MV-4-11 (cell line): ENCODE data around the gene OR11L1.
A peak's percentile ranks its signal among the peaks of the same experiment; 100 is the strongest.

ENCODE experiments used
- DNase-seq: peaks from one replicate; lab custom pipeline; 2025; lab: John Stamatoyannopoulos, UW

OR11L1 gene, protein sequence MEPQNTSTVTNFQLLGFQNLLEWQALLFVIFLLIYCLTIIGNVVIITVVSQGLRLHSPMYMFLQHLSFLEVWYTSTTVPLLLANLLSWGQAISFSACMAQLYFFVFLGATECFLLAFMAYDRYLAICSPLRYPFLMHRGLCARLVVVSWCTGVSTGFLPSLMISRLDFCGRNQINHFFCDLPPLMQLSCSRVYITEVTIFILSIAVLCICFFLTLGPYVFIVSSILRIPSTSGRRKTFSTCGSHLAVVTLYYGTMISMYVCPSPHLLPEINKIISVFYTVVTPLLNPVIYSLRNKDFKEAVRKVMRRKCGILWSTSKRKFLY

DNA sequence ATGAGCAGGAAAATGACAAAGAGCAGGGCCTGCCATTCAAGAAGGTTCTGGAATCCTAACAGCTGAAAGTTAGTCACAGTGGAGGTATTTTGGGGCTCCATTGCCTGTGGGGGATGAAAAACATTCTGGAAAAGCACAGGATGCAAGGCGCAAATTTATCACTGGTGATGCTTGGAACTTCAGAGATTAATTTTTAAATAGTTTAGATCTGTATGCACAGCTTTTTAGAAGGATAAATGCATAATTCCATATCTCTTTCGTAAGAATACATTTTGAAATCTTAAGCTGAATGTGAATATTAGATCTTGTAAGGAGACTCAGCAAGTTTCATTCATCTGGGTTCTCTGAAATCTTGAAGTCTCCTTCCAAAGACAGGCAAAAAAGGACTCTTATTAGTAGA, at the start of gene OR11L1:
TSS of gene OR11L1 (minus strand) at position 101 of the 400 bp plus-strand sequence. CDS start at position 101, 0 bp downstream.
- DNase-seq: no peak

DNA sequence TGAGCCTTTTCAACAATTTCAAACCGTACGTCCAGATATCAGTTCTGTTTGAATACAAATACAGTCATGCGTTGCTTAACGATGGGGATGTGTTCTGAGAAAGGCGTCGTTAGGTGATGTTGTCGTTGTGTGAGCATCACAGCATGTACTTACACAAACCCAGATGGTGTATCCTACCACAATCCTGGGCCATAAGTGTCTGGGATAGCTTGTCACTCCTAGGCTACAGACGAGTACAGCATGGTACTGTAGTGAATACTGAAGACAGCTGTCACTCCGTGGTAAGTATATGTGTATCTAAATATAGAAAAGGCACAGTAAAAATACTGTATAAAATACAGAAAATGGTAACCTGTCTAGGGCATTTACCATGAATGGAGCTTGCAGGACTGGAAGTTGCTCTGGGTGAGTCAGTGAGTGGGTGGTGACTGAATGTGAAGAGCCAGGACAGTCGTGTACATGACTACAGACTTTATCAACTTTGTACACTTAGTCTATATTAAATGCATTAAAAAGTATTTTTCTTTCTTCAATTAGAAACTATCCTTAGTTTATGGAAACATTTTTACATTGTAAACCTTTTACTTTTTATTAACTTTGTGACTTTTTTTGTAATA, 43.2 kb upstream of the OR11L1 start:
- no peak for DNase-seq

DNA sequence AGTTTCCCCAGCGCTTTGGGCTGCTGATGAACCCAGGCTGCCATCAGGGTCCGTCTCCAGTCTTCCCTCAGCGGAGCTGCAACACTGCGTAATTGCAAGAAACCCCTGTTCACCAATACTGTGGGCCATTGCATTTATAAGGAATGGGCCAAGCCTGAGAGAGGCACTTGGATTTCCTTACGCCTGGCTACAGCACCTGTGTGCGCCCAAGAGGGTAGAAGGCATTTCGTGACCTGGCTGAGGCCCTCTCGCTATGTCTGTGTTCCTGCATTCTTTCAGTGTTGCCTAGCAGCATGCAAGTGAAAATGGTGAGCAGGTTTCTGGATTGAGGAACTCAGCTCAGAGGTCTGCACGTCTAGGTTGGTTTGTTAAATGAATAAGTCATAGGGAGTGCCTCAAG, 41.6 kb upstream of the OR11L1 start:
- DNase-seq: no peak

DNA sequence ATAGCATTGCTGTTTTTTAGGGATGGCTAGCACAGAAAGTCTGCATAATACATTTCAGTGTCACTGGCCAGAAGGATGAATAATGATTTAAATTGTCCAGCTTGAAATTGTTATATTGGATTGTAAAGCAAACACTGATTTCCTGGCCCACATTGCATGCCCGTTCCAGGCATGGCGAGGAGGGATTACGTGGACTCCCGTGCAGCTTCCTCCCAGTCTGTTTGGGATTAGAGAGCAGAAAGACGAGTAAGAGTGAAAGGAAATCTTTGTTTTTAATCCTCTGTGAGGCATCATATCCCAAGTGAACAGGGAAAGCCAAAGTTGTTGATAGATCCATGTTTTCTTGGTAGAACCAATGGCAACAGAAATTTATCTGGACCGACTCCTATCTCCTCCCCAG, 23.7 kb upstream of the OR11L1 start:
- DNase-seq: no peak

DNA sequence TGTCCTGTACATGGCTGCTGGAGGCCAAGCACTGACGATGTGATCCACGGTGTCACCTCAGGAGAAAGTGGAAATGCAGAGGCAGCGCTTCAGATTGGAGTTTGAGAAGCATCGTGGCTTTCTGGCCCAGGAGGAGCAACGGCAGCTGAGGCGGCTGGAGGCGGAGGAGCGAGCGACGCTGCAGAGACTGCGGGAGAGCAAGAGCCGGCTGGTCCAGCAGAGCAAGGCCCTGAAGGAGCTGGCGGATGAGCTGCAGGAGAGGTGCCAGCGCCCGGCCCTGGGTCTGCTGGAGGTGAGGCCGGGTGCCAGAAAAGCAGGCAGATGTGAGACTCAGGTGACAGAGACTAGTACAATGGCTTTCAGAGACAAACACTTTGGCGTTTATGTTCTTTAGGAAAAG, 22.9 kb upstream of the OR11L1 start:
- DNase-seq: no peak

DNA sequence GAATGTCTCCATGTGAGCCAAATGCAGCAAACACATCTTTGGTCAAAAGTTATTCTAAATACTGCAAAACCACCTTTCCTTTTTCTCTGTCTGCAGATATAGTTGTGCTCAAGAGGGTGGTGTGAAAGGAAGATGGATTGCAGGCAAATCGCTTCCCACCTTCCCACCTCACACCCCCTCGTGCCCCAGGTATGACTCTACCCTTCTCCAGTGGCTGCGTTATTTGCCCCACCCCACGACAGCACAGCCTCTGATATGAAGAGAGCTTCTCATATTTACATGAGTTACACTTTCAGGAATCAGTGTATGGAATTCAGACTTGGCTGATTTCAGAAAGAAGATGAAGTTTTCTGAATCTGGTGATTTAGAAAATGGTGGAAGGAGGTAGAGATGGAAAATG, 21.1 kb upstream of the OR11L1 start:
- no peak for DNase-seq

DNA sequence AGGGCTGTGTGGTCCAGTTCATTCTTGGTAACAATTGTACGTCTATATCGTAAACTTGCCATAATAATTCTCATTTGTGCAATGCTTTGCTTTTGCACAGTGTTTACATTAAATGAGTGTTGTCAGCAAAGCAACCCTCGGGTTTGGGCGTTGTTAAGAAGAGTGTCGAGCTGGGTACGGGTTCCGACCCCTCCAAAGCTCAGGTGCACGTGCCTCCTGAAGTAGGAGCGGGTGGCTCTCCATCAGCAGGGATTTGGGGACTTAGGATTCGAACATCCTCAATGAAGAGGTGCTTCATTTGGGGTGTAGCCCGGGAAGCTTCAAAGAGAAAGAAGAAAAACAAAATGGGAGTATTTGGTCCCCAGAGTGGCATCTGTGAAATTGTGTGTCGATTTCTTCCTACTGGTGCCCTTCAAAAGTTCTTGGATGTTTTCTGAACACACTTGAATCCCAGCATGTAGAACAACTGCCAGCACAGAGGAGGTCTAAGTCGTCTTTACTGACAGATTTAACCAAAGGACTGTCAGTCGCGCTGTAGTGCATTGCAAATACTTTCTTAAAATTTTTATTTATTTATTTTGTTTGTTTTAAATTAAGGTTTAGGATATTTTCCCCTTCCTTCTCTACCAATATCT, 16.4 kb upstream of the OR11L1 start:
- no peak for DNase-seq

DNA sequence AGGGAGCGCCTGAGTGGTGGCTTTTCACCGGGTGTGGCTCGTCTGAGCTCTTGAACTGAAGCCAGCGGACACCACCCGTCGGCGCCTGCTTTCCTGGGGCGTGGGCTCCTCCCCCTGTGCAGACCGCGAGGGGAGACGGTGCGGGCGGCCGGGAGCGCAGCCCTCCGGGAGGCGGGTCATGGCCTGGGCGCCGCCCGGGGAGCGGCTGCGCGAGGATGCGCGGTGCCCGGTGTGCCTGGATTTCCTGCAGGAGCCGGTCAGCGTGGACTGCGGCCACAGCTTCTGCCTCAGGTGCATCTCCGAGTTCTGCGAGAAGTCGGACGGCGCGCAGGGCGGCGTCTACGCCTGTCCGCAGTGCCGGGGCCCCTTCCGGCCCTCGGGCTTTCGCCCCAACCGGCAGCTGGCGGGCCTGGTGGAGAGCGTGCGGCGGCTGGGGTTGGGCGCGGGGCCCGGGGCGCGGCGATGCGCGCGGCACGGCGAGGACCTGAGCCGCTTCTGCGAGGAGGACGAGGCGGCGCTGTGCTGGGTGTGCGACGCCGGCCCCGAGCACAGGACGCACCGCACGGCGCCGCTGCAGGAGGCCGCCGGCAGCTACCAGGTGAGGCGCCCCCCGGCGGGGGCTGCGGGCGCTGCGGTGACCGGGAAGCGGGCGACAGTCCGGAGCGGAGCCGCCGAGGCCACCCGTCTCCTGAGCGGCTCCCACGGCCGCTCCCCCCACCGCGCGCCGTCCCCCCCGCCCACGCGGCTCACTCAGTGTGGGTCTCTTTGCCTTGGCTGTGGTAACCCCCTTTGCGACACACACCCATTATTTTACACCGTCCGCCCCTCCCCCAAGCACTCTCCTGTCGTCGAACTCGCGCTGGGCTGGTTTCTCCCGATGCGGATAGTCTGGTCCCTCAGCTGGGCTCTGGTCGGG, 15.6 kb upstream of the OR11L1 start, which contains the start of gene TRIM58:
TSS of gene TRIM58 (plus strand) at position 119 of the 916 bp plus-strand sequence. CDS start at position 179, 60 bp downstream.
- DNase-seq: no peak

DNA sequence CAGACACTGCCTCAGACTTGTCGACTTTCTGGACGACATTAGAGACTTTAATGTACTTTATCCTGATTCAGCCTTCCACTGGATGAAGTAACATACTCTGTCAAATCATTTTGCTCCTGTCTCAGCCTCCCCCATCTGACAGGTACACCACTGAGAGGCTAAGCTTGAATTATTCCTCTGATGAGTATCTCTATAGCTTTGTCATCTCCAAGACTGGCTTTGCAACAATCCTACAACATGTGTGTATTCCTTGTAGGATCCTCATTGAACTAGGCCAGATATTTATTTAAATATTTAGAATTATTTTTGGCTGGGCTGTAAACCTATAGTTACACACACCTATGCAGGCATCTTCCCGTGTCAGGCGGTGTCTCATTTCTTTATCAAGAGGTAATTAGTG, 14.2 kb upstream of the OR11L1 start:
- DNase-seq: no peak

DNA sequence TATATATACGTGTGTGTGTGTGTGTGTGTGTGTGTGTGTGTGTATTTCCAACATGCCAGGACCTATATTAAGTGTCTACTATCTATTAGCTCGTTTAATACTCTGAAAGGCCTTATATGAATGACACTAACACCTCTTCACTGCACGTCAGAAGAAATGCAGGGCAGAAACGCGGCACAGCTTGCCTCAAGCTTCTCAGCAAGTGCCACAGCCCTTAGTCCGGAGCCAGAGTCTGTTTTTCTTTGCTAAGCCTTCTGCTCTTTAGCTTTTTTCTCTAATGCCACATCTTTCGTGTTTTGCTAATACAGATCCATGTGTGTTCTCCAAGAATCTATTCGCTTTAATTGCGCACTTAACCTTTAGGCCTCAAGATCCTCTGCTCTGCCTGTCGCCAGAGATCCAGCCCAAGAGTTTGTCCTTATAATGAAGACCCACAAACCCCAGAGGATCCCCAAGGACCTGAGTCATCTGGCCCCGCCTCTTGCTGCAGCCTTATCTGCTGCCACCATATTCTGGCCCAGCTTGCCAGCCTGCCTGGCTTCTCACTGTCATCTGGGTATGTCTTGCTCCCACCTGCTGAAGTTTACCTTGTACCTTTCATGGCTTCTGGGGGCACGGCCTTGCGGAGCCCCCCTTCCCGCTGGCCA, 13.3 kb upstream of the OR11L1 start:
- no peak for DNase-seq

DNA sequence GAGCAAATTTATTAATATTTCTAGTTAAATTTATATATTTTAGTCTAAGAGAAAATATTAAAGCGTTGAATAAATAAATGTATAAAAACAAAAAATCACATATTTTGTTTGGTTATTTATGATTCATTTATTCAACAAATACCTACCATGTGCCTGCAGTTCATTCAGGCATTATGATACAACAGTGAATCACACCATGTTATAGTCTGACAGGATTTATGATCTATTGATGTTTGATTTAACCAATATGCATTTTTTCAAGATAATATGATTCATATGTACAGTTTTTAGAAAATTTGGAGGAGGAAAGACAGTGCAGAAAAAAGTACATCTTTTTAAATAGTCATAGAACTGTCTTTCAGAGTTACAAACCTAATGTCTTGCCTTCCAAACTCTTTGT, 7.9 kb upstream of the OR11L1 start:
- DNase-seq: no peak

DNA sequence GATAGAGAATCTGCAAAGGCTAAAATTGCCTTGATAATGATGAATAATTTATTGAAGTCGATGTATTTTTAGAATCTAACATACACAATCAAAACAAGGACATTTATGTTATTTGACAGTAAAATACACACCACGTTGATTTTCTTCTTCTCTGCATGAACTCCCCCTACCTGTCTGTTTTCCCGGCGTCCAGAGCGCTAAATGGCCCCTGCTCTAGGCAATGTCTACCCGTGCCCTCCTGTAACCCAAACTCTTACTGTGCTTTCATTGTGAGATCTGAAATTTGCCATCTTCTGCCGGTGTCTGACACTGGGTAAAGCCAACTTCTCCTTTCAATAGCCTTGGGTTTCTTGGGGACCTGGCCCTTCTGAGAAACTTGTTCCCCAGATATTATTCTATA, 6.7 kb upstream of the OR11L1 start:
- no peak for DNase-seq

DNA sequence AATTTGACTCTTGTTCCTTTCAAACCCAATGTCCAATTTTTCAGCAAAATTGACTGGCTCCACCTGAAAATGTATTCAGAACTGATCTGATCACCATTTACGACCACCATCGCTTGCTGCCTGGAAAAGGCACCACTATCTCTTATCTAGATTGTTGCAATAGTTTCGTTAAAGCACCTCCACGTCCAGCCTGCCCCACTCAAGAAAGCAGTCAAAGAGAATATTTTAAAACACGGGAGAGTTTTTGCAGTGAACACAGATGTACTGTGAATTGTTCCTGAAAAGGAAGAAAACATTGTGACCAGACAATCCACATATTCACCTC, 4.0 kb upstream of the OR11L1 start:
- DNase-seq: no peak

DNA sequence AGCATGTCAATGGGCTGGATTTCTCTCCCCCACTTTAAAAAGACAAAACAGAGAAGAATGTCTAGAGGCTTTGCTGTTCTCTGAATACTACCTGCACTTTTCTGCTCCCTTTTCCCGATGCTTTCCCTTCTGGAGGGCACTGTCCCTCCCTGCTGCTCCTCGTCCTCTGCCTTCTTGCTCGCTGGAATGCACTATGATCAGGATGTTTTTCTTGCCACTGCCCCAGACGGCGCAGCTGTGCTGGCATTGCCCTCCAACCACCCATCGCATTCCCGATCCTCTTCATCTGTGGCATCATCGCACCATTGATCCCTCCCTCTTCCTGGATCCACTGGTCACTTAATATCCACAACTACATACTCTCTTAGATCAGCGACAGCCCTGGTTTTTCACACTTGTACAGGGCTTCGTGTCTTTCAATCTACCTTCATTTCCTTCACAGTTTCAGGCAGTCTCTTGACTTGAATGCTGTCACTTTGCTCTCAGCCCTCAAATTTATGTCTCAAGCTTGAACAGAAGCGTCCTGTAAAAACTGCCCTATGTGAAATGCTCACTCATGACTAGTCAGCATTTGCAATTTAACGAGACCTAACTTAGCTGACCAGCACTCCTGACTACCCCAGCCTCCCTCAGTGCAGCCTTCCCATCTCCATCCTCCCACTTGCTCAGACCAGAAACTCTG, 3.5 kb upstream of the OR11L1 start:
- DNase-seq: no peak

DNA sequence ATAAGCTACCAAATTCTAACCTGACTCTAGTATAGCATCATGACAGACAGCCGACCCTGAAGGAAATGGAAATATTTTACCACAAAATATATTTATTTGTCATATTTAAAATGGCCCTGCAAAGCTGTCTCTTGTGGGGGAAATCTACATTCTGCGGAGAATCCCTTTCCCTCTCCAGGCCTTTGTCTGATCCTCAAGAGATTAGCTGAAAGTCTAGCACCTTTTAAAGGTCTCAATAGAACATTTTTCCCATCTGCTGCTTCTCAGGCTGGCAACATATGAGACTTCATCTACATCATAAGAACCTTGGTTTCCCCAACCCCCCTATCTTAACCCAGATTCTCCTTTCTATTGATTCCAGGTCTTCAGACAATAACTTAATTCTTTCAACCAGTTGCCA, 1.7 kb upstream of the OR11L1 start:
- no peak for DNase-seq

DNA sequence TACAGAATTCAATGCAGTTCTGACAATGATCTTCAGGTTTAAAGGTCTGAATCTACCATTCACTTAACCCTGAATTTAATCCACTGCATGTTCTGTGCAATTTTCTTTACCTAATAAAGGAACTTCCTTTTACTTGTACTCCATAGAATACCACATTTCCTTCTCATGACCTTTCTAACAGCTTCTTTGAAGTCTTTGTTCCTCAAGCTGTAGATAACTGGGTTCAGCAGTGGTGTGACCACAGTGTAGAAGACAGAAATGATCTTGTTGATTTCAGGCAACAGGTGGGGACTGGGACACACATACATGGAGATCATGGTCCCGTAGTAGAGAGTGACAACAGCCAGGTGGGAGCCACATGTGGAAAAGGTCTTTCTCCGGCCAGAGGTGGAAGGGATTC, 878 bp downstream of the OR11L1 start:
- DNase-seq: peak; percentile 40

DNA sequence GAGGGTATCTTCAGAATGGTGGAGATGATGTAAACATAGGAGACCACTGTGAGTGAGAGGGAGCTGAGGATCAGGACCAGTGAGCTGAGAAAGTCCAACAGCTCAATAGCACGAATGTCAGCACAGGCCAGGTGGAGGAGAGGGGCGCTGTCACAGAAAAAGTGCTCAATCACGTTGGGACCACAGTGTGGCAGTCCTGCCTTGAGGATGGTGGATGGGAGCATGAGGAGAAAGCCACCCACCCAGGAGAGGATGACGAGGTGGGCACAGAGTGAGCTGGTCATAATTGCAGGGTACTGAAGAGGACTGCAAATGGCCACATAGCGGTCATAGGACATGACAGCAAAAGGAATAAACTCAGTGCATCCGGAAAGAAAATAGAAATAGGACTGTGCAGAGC, 8.1 kb downstream of the OR11L1 start:
- DNase-seq: no peak

DNA sequence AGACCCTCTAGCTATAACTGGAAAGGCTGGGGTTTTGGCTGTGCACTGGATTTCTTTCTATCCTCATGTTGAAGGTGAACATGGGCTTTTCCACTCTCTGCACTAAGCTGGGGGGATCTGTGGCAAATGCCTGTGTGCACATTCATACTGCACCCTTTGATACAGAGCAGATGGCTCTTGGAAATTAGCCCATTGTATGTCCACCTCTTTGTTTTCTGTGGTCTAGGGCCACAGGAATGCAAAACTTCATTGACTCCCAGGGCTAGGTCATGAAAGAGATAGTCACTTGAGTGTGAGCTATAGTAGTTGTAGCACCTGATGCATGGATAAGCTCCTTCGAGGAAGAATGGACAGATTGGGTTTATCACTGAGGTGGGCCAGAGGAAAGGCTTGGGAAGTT, 12.0 kb downstream of the OR11L1 start:
- DNase-seq: no peak

DNA sequence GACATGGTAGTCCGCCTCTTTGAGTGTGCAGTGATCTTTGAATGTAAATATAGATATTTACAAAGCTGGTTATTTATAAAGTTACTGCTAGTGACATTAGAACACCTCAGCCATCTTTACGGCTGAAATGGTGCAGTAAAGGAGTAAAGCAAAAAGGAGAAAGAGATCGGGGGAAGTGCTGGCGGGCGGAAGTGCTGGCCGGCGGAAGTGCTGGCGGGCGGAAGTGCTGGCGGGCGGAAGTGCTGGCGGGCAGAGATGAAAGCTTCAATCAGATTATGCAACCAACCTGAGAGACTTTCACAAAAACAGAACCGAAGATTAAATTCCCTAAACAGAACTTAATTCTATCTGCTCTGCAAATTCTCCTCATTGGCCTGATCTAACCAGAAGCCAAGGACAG, 16.3 kb downstream of the OR11L1 start:
- peak; percentile 81 for DNase-seq

DNA sequence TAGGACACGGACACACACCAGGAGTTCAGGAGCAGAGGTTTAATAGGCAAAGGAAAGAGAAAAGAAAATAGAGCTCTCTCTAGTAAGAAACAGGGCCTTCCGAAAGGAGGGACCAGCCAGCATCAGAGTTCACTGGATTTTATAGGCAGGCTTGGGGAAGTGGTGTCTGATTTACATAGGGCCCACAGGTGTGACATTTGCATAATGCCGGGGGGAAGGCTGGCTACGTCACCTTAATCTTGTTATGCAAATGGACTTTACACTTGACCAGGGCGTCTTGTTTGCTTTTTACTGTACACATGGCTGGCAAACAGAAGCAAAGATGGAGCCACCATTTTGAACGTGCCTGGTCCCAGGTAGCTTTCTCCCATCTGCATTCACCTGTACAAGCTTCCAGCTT, 17.7 kb downstream of the OR11L1 start, which contains the start of gene OR14A16:
TSS of gene OR14A16 (minus strand) at position 97 of the 400 bp plus-strand sequence. CDS start 8,390 bp downstream, outside the sequence.
- DNase-seq: no peak

DNA sequence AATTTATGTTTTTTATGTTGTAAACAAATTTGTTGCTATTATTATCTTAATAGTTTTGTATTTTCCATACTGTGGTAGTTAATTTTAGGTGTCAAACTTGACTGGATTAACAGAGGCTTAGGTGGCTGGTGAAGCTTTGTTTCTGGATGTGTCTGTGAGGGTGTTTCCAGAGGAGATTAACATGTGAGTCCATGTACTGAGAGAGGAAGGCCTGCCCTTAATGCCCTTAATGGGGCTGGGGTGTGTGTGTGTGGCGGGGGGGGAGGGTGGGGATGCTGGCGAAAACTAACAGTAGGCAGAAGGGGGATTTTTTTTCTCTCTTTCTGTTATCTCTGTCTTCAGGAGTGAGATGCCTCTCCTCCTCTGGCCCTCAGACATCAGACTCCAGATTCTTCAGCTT, 19.6 kb downstream of the OR11L1 start:
- no peak for DNase-seq
